ENCODE data around the gene CDC42BPG. TPM values are rescaled to one million over a fixed set of nuclear protein-coding genes. Genes with fewer than 3 reads are reported as not detected.

The CDC42BPG gene
- total and polyA plus RNA-seq, 10 of the 15 experiments (the other 5 are each of a cell fraction or from before 2014, with no cell fraction given), result 0.02 to 1.3 (median 0.09) TPM; not detected in 1

- FAIRE-seq (no peak), DNase-seq (ENCODE audit: low read depth, low spot score) (no peak), ATAC-seq (no peak)
- intact Hi-C loops (cut with micrococcal nuclease; ENCODE audit: unreplicated experiment), result no loop called here
- H3K36me3 ChIP-seq (ENCODE audit: control insufficient read depth in 2 of 2, insufficient read depth in 2 of 2, low read length in 1 of 2), result no peaks in the 10 kb centered on the region
- H4K20me1 ChIP-seq (ENCODE audit: control insufficient read depth, insufficient read depth), result no peaks in the 10 kb centered on the region
- H3K4me2 ChIP-seq (ENCODE audit: control insufficient read depth, insufficient read depth), result no peak overlapping the region
- H3K9me3 ChIP-seq (replicated peaks; ENCODE audit: control insufficient read depth, insufficient read depth, low read length), result no peaks in the 10 kb centered on the region
- ChIA-PET RAD21 (ENCODE audit: unreplicated experiment) (no interaction called here), POLR2A (no interaction called here), SMC1A (ENCODE audit: uncharacterized antibody, unreplicated experiment) (no interaction called here), CTCF (interaction anchor here (0.6 kb wide), 1 partner anchor 52 kb away, joined by 3 read pairs; no protein-coding TSS in a partner anchor)
- no peak overlapping the region for H3K27ac ChIP-seq (ENCODE audit: control insufficient read depth, insufficient read depth)
- H3K79me2 ChIP-seq (ENCODE audit: control insufficient read depth, insufficient read depth, low read length), result no peaks in the 10 kb centered on the region
- 31% methylated on average over 11 of the region's 11 CpGs for WGBS (ENCODE audit: insufficient coverage, insufficient replicate concordance, low lambda C conversion rate, missing lambda C conversion rate)
- TF ChIP-seq SKIL (IDR thresholded peaks at IDR 0.05; ENCODE audit: low read depth, poor library complexity, severe bottlenecking) (no peak), RELB (IDR thresholded peaks at IDR 0.05; ENCODE audit: low read depth) (no peak)
- H3K4me3 ChIP-seq, result no peak overlapping the region
- no peaks in the 10 kb centered on the region for H3K27me3 ChIP-seq (replicated peaks in 1 of 2; ENCODE audit: control insufficient read depth in 2 of 2, insufficient read depth in 2 of 2, low read length in 1 of 2)
- no peak overlapping the region for H2AFZ ChIP-seq (ENCODE audit: control insufficient read depth, low read depth, low read length)
- H3K4me1 ChIP-seq (ENCODE audit: control insufficient read depth, insufficient read depth, low read length), result no peaks in the 10 kb centered on the region
- H3K9ac ChIP-seq (ENCODE audit: control insufficient read depth, insufficient read depth, low read length), result no peak overlapping the region
- in situ Hi-C loops (cut with MboI), result no loop called here
- no TSS peak for BruUV-seq (replicated peaks)
These were observed 20.8 kb downstream of the CDC42BPG start for GRCh38 chr11:64823568-64824119.
